Body of pancreas (tissue), 4 donors: ENCODE data around the gene GUCY2F. TPM values are rescaled to one million over a fixed set of nuclear protein-coding genes. Genes with fewer than 3 reads are reported as not detected.

Experiments
- ATAC-seq: fragments of 150-250 bp; one replicate; pipeline ENCODE4 v1.9.1; 2016
- DNase-seq, 4 donors: peaks; one replicate each; pipeline ENCODE4 v3.0.0-alpha.2; 2019
- H3K27ac ChIP-seq, 4 donors: fragments of 200-600 bp; sonication (generic); 1 replicate in 3 of 4; 2 replicates in 1 of 4; pipeline versions ENCODE4 v1.5.1 to v1.6.1; 2016 to 2019; ENCODE audit warnings: mild to moderate bottlenecking in 1 of 4, mixed read lengths in 1 of 4, moderate library complexity in 1 of 4
- H3K27me3 ChIP-seq, 2 donors: fragments of 200-600 bp; sonication (generic); one replicate each; pipeline ENCODE4 v1.6.0; 2016; ENCODE audit warnings: mild to moderate bottlenecking in 1 of 2
- H3K36me3 ChIP-seq, 2 donors: fragments of 200-600 bp; sonication (generic); replicated peaks in 1 of 2; 2 replicates each; pipeline ENCODE4 v1.5.1; 2016; ENCODE audit warnings: low read depth in 2 of 2; ENCODE audit not compliant: insufficient read depth in 1 of 2
- H3K4me1 ChIP-seq: fragments of 200-600 bp; sonication (generic); one replicate; pipeline ENCODE4 v1.6.0; 2016
- H3K4me3 ChIP-seq, 2 donors: fragments of 200-600 bp; sonication (generic); 1 replicate in 1 of 2; 2 replicates in 1 of 2; pipeline ENCODE4 v1.5.1; 2016 to 2019
- H3K9me3 ChIP-seq, 3 donors: fragments of 200-600 bp; sonication (generic); 1 replicate in 2 of 3; 2 replicates in 1 of 3; pipeline ENCODE4 v1.5.1; 2016
- POLR2A ChIP-seq, 3 donors: fragments of 450-650 bp; IDR thresholded peaks; one replicate each; pipeline ENCODE4 v1.6.1; 2016; ENCODE audit warnings: antibody characterized with exemption in 3 of 3, mild to moderate bottlenecking in 2 of 3
- WGBS, 2 donors: methylation state at CpG; one replicate each; pipeline ENCODE4 v1.1.5; 2017; 5-methylcytosine and 5-hydroxymethylcytosine counted together
- intact Hi-C: fragments of 100-400 bp; cut with DNase I; formaldehyde crosslinking; loops from one replicate; pipeline ENCODE4 v1.15.1; 2023
- total RNA-seq, 2 donors: library from RNA; depleted of rRNA; stranded (reverse); fragments of >200 nt; gene quantifications; one replicate each; pipeline ENCODE4 v1.1.0, GENCODE V29; 2016
- TF ChIP-seq, protein P1 (sequence below), 7 experiments: fragments of 450-650 bp in 4 of 7; fragments of 200-600 bp in 3 of 7; sonication (generic) in 3 of 7; IDR thresholded peaks; one replicate each; pipeline ENCODE4 v1.5.1; 2016 to 2019; ENCODE audit warnings: antibody characterized with exemption in 7 of 7

The GUCY2F gene
- total RNA-seq, 2 donors from 2014 or later = not detected

DNA sequence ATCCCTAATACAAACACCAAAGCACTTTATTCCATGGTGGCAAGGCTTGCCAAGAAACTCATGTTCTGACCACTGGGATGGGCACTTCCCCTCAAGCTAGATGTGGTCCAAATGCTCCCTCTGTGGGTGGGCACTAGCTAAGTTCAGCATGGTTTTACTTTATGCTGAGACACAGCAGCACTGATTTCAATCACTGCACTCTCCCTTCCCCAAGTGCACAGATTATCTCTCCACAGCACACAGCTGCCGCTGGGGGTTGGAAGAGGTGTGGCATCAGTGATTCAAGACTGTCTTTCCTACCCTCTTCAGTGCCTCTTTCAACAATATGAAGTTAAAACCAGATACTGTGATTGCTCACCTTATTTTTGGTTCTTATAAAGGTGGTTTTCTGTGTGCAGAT, 16.5 kb upstream of the GUCY2F start:
- Histone ChIP-seq H3K4me1 (no peaks in the 10 kb centered on the region), H3K27ac (no peak overlapping the region), H3K36me3 (no peaks in the 10 kb centered on the region), H3K4me3 (no peak overlapping the region), H3K9me3 (no peaks in the 10 kb centered on the region), H3K27me3 (no peaks in the 10 kb centered on the region)
- ATAC-seq (no peak), DNase-seq (no peak)
- 85% methylated on average over 1 of the region's 1 CpG; no CpG with 5 or more reads in 1 of the 2 donors for WGBS, 2 donors
- TF ChIP-seq, protein P1, sequence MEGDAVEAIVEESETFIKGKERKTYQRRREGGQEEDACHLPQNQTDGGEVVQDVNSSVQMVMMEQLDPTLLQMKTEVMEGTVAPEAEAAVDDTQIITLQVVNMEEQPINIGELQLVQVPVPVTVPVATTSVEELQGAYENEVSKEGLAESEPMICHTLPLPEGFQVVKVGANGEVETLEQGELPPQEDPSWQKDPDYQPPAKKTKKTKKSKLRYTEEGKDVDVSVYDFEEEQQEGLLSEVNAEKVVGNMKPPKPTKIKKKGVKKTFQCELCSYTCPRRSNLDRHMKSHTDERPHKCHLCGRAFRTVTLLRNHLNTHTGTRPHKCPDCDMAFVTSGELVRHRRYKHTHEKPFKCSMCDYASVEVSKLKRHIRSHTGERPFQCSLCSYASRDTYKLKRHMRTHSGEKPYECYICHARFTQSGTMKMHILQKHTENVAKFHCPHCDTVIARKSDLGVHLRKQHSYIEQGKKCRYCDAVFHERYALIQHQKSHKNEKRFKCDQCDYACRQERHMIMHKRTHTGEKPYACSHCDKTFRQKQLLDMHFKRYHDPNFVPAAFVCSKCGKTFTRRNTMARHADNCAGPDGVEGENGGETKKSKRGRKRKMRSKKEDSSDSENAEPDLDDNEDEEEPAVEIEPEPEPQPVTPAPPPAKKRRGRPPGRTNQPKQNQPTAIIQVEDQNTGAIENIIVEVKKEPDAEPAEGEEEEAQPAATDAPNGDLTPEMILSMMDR (IDR thresholded peaks at IDR 0.05) = no peak
- TF ChIP-seq POLR2A (IDR thresholded peaks at IDR 0.05) = no peak
- intact Hi-C loops = loop anchor here (10.0 kb wide), 1 partner anchor 126 kb away; the partner anchor contains the start of gene KCNE5

DNA sequence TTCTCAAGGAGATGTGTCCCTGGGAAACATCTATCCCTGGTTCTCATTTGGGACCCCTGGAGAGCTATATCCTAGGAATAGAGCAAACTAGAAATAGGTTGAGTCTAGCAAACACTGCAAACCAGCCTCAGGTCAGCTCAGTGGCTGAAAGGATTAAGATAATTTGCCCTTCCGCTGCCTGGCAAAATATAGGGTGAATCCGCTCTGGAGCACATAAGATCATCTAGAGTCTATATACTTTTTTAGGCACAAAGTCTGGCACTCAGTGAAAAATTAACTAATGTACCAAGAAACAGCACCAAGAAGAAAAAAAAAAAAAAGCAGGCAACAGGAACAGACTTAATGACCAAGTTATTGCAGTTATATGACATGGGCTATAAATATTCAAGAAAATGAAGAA, 7.3 kb upstream of the GUCY2F start:
- intact Hi-C loops = no loop called here
- H3K9me3 ChIP-seq = no peaks in the 10 kb centered on the region
- no peaks in the 10 kb centered on the region for H3K27me3 ChIP-seq
- H3K4me3 ChIP-seq = no peak overlapping the region
- no peak for TF ChIP-seq POLR2A (IDR thresholded peaks at IDR 0.05)
- TF ChIP-seq, protein P1 (IDR thresholded peaks at IDR 0.05) = no peak
- DNase-seq = no peak
- ATAC-seq = no peak
- no peaks in the 10 kb centered on the region for H3K36me3 ChIP-seq
- H3K4me1 ChIP-seq = no peaks in the 10 kb centered on the region
- 77 to 91% methylated on average over 2 of the region's 2 CpGs for WGBS, 2 donors
- H3K27ac ChIP-seq = no peak overlapping the region

DNA sequence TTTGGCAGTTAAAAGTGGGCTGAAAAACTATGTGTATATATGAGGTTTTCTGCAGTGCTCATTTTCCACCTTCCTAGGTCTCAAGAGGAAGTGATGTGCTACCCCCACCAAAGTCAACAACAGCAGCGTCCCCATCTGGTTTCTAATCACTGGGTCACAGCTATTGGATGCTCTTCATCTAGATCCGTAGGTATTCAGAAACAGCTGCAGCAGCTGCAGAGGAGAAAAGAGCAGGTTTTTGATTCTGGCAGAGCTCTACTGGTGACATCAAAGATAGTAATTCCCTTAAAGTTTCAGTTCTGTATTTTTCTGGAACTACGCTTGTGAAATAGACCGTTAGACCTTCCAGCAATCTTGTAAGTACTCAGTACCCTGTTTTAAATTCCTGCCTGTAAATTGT, 5.8 kb upstream of the GUCY2F start:
- no peaks in the 10 kb centered on the region for H3K4me1 ChIP-seq
- no peak for ATAC-seq
- no peaks in the 10 kb centered on the region for H3K27me3 ChIP-seq
- TF ChIP-seq POLR2A (IDR thresholded peaks at IDR 0.05) = no peak
- TF ChIP-seq, protein P1 (IDR thresholded peaks at IDR 0.05) = no peak
- H3K9me3 ChIP-seq = no peaks in the 10 kb centered on the region
- H3K36me3 ChIP-seq = no peaks in the 10 kb centered on the region
- no peak overlapping the region for H3K27ac ChIP-seq
- no peak overlapping the region for H3K4me3 ChIP-seq
- 41 to 43% methylated on average over 4 of the region's 4 CpGs for WGBS, 2 donors
- intact Hi-C loops = no loop called here
- DNase-seq = no peak

DNA sequence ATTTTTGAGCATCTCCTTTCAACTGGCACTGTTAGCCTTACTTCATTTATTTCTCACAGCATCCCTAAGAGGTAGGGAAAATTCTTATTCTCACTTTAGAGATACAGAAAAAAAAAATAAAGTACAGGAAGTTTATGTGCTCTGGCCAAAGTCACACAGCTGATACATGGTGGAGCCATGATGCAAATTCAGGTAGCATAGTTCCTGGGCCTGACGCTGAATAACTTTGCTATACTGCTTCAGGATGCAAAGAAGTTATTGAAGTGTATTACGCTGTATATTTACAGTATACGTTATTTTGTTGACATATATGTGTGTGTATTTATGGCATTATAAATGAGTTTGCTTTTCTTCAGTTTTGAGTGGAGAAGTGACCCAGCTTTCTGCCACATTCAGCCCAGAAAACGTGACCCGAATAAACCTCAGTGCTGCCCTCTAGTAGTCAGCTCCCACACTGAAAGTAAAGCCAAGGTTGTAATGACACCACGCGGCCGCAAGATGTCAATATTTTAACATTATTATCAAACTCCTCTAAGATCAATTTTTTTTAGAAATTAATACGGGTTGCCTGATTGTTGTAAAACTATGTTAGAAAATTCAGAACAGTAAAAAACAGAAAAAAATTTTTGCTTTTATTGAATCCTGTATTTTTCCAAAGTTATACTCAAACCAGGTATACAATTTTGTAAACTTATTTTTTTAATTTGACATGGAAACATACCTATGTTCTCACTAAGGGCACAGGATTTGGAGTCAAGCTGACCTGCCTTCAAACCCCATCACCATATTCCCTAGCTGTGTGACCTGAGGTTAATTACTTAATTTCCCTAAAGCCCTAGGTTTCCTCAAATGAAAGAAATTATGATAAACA, 3.8 kb upstream of the GUCY2F start:
- TF ChIP-seq, protein P1 (IDR thresholded peaks at IDR 0.05) = peak; percentile 76 to 99 (median 95)
- TF ChIP-seq POLR2A (IDR thresholded peaks at IDR 0.05) = no peak
- H3K27me3 ChIP-seq = no peaks in the 10 kb centered on the region
- WGBS, 2 donors = 10% methylated on average over 9 of the region's 9 CpGs
- no peaks in the 10 kb centered on the region for H3K4me1 ChIP-seq
- H3K9me3 ChIP-seq = no peaks in the 10 kb centered on the region
- peak; percentile 64 to 77 (median 66) for DNase-seq
- no peak overlapping the region for H3K4me3 ChIP-seq
- ATAC-seq = peak; percentile 75
- H3K27ac ChIP-seq = no peak overlapping the region
- intact Hi-C loops = no loop called here
- no peaks in the 10 kb centered on the region for H3K36me3 ChIP-seq

DNA sequence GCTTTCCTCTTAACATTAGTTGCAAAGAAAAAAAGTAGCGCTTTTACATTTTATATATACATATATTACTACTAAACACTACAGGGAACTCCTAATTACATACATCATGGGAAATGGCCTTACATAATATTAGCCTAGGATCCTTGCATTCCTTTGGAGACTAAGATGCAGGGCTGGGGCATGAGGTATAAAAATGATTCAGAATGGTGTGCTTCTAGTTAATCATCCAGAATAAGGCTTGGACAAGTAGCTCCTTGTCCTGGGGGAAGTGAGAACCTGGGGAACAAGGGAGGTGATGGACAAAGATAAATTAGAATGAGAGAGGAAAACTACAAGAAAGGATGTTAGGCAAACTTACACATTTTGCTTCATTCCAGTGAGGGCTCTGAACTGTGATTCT, 3.0 kb upstream of the GUCY2F start:
- no peaks in the 10 kb centered on the region for H3K4me1 ChIP-seq
- 76 to 94% methylated on average over 1 of the region's 1 CpG for WGBS, 2 donors
- no peaks in the 10 kb centered on the region for H3K36me3 ChIP-seq
- intact Hi-C loops = no loop called here
- DNase-seq = no peak
- no peak overlapping the region for H3K27ac ChIP-seq
- H3K4me3 ChIP-seq = no peak overlapping the region
- no peaks in the 10 kb centered on the region for H3K27me3 ChIP-seq
- no peaks in the 10 kb centered on the region for H3K9me3 ChIP-seq
- no peak for TF ChIP-seq POLR2A (IDR thresholded peaks at IDR 0.05)
- TF ChIP-seq, protein P1 (IDR thresholded peaks at IDR 0.05) = no peak
- no peak for ATAC-seq
